ENCODE results near the gene ARHGEF4.

Gene ARHGEF4

GRCh38 chr2:131033786-131034121 is 197.0 kb downstream of the ARHGEF4 start:
- no peak overlapping the region for H3K27ac ChIP-seq (ENCODE audit: low read length)
- H3K9me2 ChIP-seq (replicated peaks; ENCODE audit: insufficient read depth, low read length): no peaks in the 10 kb centered on the region
- no peak overlapping the region for H2AFZ ChIP-seq (ENCODE audit: low read length)
- no peak overlapping the region for H3K9ac ChIP-seq (ENCODE audit: low read length)
- H3F3A ChIP-seq (ENCODE audit: insufficient read depth, low read length): no peaks in the 10 kb centered on the region
- H3K79me2 ChIP-seq (ENCODE audit: low read length): no peaks in the 10 kb centered on the region
- DNase-seq: no peak
- H3K4me3 ChIP-seq (ENCODE audit: low read length): no peak overlapping the region
- no peaks in the 10 kb centered on the region for H3K9me3 ChIP-seq (replicated peaks; ENCODE audit: insufficient read depth, low read length)
- no peaks in the 10 kb centered on the region for H3K36me3 ChIP-seq (replicated peaks; ENCODE audit: insufficient read depth, low read length)
- no peaks in the 10 kb centered on the region for H3K4me1 ChIP-seq (ENCODE audit: low read length)
- H3K4me2 ChIP-seq (ENCODE audit: low read depth, low read length): no peak overlapping the region
- H4K20me1 ChIP-seq (ENCODE audit: insufficient read depth, low read length): no peaks in the 10 kb centered on the region
- TF ChIP-seq EZH2phosphoT487 (IDR thresholded peaks at IDR 0.05; ENCODE audit: low read length) (no peak), CTCF (IDR thresholded peaks at IDR 0.05; ENCODE audit: low read length) (no peak), EZH2 (optimal IDR thresholded peaks at IDR 0.05; ENCODE audit: low read depth, low read length) (no peak)
- no peaks in the 10 kb centered on the region for H3K27me3 ChIP-seq (replicated peaks; ENCODE audit: insufficient read depth, low read length)

- Histone ChIP-seq H3K4me3 (ENCODE audit: low read length) (no peak overlapping the region), H3K27me3 (replicated peaks; ENCODE audit: insufficient read depth, low read length) (no peaks in the 10 kb centered on the region)
These were observed 197.7 kb downstream of the ARHGEF4 start for GRCh38 chr2:131034122-131035051.

GRCh38 chr2:131035112-131035825 is 198.6 kb downstream of the ARHGEF4 start:
- Histone ChIP-seq H3K27ac (ENCODE audit: low read length) (no peak overlapping the region), H3K79me2 (ENCODE audit: low read length) (no peaks in the 10 kb centered on the region), H3K36me3 (replicated peaks; ENCODE audit: insufficient read depth, low read length) (no peaks in the 10 kb centered on the region), H3K4me2 (ENCODE audit: low read depth, low read length) (no peak overlapping the region), H3K9me2 (replicated peaks; ENCODE audit: insufficient read depth, low read length) (no peaks in the 10 kb centered on the region), H3K9me3 (replicated peaks; ENCODE audit: insufficient read depth, low read length) (no peaks in the 10 kb centered on the region), H3K4me1 (ENCODE audit: low read length) (no peaks in the 10 kb centered on the region), H3K27me3 (replicated peaks; ENCODE audit: insufficient read depth, low read length) (no peaks in the 10 kb centered on the region), H3F3A (ENCODE audit: insufficient read depth, low read length) (no peaks in the 10 kb centered on the region), H4K20me1 (ENCODE audit: insufficient read depth, low read length) (no peaks in the 10 kb centered on the region), H3K4me3 (ENCODE audit: low read length) (no peak overlapping the region), H2AFZ (ENCODE audit: low read length) (no peak overlapping the region), H3K9ac (ENCODE audit: low read length) (no peak overlapping the region)
- DNase-seq: no peak
- no peak for TF ChIP-seq CTCF (IDR thresholded peaks at IDR 0.05; ENCODE audit: low read length)
- TF ChIP-seq EZH2phosphoT487 (IDR thresholded peaks at IDR 0.05; ENCODE audit: low read length): no peak
- no peak for TF ChIP-seq EZH2 (optimal IDR thresholded peaks at IDR 0.05; ENCODE audit: low read depth, low read length)

More at GRCh38 chr2:131034122-131035051, 197.7 kb downstream of the ARHGEF4 start:
- Histone ChIP-seq H3F3A (ENCODE audit: insufficient read depth, low read length) (no peaks in the 10 kb centered on the region), H3K9me3 (replicated peaks; ENCODE audit: insufficient read depth, low read length) (no peaks in the 10 kb centered on the region), H4K20me1 (ENCODE audit: insufficient read depth, low read length) (no peaks in the 10 kb centered on the region), H2AFZ (ENCODE audit: low read length) (no peak overlapping the region), H3K4me2 (ENCODE audit: low read depth, low read length) (no peak overlapping the region), H3K27ac (ENCODE audit: low read length) (no peak overlapping the region), H3K36me3 (replicated peaks; ENCODE audit: insufficient read depth, low read length) (no peaks in the 10 kb centered on the region), H3K4me1 (ENCODE audit: low read length) (no peaks in the 10 kb centered on the region), H3K9ac (ENCODE audit: low read length) (no peak overlapping the region), H3K79me2 (ENCODE audit: low read length) (no peaks in the 10 kb centered on the region), H3K9me2 (replicated peaks; ENCODE audit: insufficient read depth, low read length) (no peaks in the 10 kb centered on the region)
- no peak for DNase-seq
- TF ChIP-seq EZH2 (optimal IDR thresholded peaks at IDR 0.05; ENCODE audit: low read depth, low read length) (no peak), CTCF (IDR thresholded peaks at IDR 0.05; ENCODE audit: low read length) (no peak), EZH2phosphoT487 (IDR thresholded peaks at IDR 0.05; ENCODE audit: low read length) (no peak)
